HG03103 (cell line): ENCODE measurements around the gene ZNF473.

Experiments
- ATAC-seq: cut with Tn5 transposase; IDR thresholded peaks from one replicate; pipeline ENCODE4 v1.9.1; 2021; ENCODE audit warnings: low read depth; ENCODE audit not compliant: unreplicated experiment

Gene ZNF473

GRCh38 chr19:50002386-50002960, 23.3 kb upstream of the ZNF473 start:
- no peak for ATAC-seq

DNA sequence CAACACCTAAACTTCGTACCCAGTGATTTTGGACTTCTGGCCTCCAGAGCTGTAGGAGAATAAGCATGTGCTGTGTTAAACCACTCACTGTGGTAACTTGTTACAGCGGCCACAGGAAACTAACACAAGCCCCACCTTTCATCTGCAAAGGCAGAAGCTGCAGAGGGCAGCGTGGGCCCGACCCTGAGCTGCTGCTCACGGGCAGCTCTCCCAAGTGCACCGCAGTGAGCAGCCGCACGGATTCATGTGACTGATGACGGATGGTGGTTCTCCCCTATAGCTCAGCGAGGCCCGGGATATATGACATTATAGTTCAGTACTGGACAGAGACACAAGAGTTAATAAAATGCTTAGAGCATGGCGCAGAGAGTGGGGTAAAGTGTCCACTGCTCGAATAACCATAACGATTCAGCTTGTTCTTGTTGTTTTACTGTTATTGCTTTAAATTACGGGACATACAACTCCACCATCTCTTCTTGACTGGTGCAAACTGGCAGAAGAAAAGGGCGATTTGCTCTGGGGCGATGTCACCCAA, 22.5 kb upstream of the ZNF473 start:
- ATAC-seq: no peak

GRCh38 chr19:50003810-50004419, 21.9 kb upstream of the ZNF473 start:
- ATAC-seq: no peak

DNA sequence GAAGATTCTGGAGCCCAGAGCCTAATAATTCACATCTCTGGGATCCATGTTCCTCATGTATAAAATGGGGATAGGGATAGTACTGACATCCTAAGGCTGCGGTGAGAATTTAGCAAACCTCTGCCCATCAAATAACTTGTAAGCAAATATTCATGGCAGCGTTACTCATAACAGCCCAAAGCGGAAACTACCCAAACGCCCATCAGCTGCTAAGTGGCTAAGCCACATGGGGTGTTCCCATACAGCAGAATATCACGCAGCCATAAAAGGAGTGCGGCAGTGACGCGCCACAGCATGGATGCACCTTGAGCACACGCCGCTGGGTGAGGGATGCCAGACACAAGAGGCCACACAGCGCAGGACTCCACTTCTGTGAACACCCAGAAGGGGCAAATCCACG, 20.4 kb upstream of the ZNF473 start:
- ATAC-seq: no peak

DNA sequence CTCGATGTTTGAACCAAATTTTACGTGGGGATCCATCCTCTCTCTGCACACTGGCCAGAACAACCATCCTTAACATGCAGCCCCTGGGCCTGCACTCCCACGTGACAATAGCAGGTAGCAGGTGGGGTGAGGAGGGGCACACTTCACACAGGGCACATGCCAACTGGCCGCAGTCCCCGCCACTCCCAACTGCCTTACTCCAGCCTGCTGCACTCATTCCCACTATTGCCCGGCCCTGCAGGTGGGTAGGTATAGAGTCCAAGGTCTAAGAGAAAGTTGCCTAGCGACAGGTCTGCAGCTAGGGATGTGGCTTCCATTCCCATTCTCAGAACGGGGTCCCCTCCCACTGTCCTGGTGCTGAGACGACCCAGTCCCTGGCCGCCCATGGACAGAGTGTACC, 18.6 kb upstream of the ZNF473 start:
- no peak for ATAC-seq

- ATAC-seq: no peak
Observed at GRCh38 chr19:50007947-50008346, 17.9 kb upstream of the ZNF473 start.

- no peak for ATAC-seq
Observed at GRCh38 chr19:50008532-50008931, 17.3 kb upstream of the ZNF473 start.

DNA sequence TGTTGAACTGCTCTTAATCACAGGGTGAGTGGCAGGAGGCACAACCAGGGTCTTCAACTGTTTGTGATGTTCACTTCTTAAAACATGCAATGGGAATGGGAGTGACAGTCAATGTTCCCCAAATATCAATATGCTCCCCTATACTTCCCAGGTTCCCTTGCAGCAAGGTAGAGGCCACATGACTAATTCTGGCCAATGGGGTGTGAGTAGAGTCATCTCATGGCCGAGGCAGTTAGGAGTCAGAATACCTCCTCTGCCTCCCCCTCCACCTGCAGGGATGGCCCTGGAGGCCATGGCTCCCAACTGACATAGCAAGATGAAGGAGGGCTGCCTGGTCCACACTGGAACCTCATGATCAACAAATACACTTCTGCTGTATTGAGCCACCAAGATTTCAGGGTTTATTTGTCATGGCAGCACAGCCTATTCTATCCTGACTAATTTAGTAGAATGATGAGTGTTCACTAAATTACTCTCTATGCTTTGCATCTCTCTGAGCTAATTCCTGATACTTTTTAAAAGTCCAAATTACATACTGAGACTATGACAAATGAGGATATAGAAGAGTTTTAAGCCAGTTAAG, 9.5 kb upstream of the ZNF473 start:
- no peak for ATAC-seq

DNA sequence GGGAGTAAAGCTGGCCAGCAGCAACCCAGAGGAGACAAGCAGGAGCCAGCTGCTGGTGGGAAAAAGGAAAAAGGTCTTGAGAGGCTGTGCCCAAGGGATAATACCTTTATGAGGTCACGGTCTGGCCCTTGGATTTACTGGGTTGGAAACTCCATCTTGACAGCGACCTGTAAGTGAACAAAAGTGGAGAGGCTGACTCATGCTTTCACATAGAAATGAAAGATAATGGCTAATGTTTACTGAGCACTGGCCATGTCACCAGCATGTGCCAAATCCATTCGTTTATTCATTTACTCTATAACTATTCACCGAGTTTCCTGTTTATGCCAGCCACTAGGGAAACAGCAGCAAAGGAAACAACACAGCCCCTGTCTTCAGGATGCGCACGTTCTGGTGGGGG, 5.3 kb upstream of the ZNF473 start:
- ATAC-seq: no peak

- no peak for ATAC-seq
Observed at GRCh38 chr19:50022823-50023222, 3.0 kb upstream of the ZNF473 start.

DNA sequence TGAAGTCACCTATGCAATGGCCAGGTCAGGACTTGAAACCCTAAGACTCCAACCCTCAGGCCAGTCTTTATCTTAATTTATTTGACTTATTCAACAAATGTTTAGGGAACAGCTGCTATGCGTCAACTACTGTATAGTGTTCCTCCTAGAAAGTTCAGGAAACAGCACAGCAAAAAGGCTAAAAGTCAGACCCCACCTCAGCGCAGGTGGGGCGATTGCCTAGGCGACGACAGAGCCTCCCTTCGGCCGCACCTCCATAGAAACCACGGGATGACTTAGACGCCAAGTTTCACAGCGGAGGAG, 1.1 kb upstream of the ZNF473 start:
- no peak for ATAC-seq

GRCh38 chr19:50025022-50025793, 597 bp upstream of the ZNF473 start, which contains the start of gene VRK3:
Gene VRK3 (minus strand): TSS chr19:50025372. CDS start chr19:50016162, 9,210 bp downstream.
- peak; percentile 79 for ATAC-seq

- no peak for ATAC-seq
Observed at GRCh38 chr19:50026550-50026906, 723 bp downstream of the ZNF473 start.

GRCh38 chr19:50030225-50030624, 4.4 kb downstream of the ZNF473 start:
- ATAC-seq: no peak

DNA sequence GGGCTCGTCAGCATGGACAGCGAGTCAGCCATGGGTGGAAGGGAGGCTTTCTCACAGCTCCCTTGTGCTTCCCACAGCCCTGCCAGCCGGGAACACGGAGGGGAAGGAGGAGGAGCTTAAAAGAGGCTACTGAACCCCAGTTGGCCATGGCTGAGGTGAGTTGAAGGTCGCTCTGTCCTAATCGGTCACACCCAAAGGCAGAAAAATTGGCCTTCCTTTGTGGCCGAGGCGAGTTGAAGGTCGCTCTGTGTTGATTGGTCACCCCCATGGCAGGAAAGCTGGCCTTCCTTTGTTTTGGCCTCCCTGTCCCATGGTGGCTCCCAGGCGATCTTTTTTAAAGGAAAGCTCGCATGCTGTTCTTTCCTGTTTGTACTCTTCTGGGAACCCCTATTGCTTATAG, 5.1 kb downstream of the ZNF473 start:
- no peak for ATAC-seq

- no peak for ATAC-seq
Observed at GRCh38 chr19:50036908-50037307, 11.1 kb downstream of the ZNF473 start.

DNA sequence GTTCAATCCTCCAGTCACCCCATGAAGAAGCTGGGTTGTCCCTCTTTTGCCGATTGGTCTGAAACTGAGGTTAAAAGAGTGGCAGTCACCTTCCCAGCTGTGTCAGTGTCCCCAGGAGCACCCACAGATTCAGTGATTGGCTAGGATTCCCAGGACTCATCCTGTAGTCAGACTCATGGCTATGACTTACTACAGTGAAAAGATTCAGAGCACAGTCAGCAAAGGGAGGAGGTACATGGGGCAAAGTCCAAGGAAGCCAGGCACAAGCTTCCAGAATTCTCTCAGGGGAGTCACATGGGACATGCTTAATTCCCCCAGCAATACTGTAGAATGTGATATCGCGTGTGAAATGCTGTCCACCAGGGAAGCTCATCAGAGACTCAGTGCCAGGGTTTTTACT, 14.2 kb downstream of the ZNF473 start:
- ATAC-seq: no peak

DNA sequence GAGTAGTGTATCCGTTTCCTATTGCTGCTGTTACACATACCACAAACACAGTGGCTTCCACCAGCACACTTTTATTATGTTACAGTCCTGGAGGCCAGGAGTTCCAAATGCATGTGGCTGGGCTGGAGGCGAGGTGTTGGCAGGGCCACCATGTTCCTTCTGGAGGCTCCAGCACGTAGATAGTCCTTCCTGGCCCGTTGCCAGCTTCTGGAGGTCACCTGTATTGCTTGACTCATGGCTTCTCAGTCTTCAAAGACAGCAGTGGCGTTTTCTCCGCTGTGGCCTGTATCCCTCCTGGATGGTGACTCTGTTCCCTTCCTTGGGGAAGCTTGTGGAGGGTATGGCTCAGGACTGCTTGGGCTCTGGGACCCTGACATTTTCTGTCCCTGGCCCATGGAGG, 15.2 kb downstream of the ZNF473 start:
- ATAC-seq: no peak

GRCh38 chr19:50042363-50043024, 16.7 kb downstream of the ZNF473 start:
- no peak for ATAC-seq

- ATAC-seq: no peak
Observed at GRCh38 chr19:50043967-50044366, 18.2 kb downstream of the ZNF473 start.

GRCh38 chr19:50044922-50045321, 19.1 kb downstream of the ZNF473 start:
- no peak for ATAC-seq
